ENCODE measurements around the gene LMO2.
"Not testable (repeated sequence)": the region's sequence is repeated elsewhere in the genome, so short reads cannot be mapped to it uniquely, and the experiment has no call there.

Gene LMO2

GRCh38 chr11:33891714-33892327 is at the start of gene LMO2:
TSS of gene LMO2 (minus strand) at chr11:33892076. CDS start at chr11:33869716, 22,360 bp downstream.
- no peaks in the 10 kb centered on the region for H3K9me3 ChIP-seq (ENCODE audit: control insufficient read depth, insufficient read depth, low read length)
- H3K27me3 ChIP-seq (ENCODE audit: control insufficient read depth, insufficient read depth, low read length): no peaks in the 10 kb centered on the region
- no peaks in the 10 kb centered on the region for H3K36me3 ChIP-seq (ENCODE audit: control insufficient read depth, insufficient read depth, low read length)
- H3K4me1 ChIP-seq (ENCODE audit: control insufficient read depth, insufficient read depth, low read length): peaks cover 9% of the 10 kb centered on the region; the same call in 1 of the 2 replicates
- no peak within 1 kb of the TSS for H3K4me3 ChIP-seq (ENCODE audit: low read depth, low read length)
- H3K27ac ChIP-seq (ENCODE audit: low read depth, low read length): no peak within 1 kb of the TSS
- H3K9ac ChIP-seq (ENCODE audit: low read depth, low read length): no peak within 1 kb of the TSS

DNA sequence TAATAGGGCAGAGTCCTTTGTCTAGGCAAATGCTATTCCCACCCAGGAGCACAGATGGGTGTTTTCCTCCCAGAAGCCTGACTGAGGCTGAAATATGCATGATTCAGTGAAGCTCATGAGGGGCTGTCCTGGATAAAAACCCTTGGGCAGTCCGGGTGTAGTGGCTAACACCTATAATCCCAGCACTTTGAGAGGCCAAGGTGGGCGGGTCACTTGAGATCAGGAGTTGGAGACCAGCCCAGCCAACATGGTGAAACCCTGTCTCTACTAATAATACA is 48.6 kb upstream of the LMO2 start:
- no peaks in the 10 kb centered on the region for H3K4me1 ChIP-seq (ENCODE audit: control insufficient read depth, insufficient read depth, low read length)
- H3K4me3 ChIP-seq (ENCODE audit: low read depth, low read length): no peak overlapping the region
- no peak overlapping the region for H3K9ac ChIP-seq (ENCODE audit: low read depth, low read length)
- no peaks in the 10 kb centered on the region for H3K36me3 ChIP-seq (ENCODE audit: control insufficient read depth, insufficient read depth, low read length)
- H3K27ac ChIP-seq (ENCODE audit: low read depth, low read length): no peak overlapping the region
- no peaks in the 10 kb centered on the region for H3K9me3 ChIP-seq (ENCODE audit: control insufficient read depth, insufficient read depth, low read length)
- H3K27me3 ChIP-seq (ENCODE audit: control insufficient read depth, insufficient read depth, low read length): no peaks in the 10 kb centered on the region

DNA sequence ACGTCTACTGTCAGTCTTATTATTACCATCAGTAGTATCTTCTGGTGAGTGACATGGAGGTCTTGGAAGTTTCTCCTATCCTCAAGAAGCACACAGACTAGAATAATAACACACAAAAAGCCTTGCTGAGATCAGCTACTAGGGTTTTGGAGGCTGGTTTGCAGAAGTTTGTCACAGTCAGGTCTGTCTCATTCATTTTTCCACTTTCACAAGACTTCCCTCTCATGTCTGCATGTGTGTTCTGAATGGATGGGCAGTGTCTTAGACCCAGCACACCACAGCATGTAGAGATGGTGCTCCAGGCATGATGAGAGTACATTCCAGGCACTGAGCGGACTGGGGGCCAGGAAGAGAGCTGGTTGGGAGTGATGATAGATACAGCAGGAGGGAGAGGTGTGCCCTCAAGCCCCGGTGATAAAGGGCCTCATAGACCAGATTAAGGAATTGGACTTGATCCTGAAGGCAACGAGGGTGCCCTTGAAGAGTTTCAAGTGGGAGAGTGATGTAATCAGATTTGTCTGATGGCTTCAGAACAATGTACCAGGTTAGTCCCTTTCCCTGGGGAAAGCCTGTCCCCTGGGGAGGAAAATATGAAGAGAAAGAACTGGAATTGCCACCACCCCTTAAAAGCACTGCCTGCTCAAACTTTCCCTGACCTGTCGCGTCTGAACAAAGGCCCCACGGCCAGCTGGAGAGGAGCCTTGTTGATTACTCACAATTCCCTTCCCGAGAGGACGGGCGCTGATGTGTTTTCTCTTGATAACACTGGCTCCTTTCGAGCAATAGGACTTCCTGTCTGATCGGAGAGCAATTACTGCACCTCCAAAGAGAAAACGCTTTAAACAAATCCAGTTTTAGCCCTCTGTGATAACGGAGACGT is 45.1 kb upstream of the LMO2 start:
- Histone ChIP-seq H3K36me3 (ENCODE audit: control insufficient read depth, insufficient read depth, low read length) (no peaks in the 10 kb centered on the region), H3K27ac (ENCODE audit: low read depth, low read length) (no peak overlapping the region), H3K4me3 (ENCODE audit: low read depth, low read length) (no peak overlapping the region), H3K9me3 (ENCODE audit: control insufficient read depth, insufficient read depth, low read length) (no peaks in the 10 kb centered on the region), H3K4me1 (ENCODE audit: control insufficient read depth, insufficient read depth, low read length) (no peaks in the 10 kb centered on the region), H3K27me3 (ENCODE audit: control insufficient read depth, insufficient read depth, low read length) (no peaks in the 10 kb centered on the region), H3K9ac (ENCODE audit: low read depth, low read length) (no peak overlapping the region)

DNA sequence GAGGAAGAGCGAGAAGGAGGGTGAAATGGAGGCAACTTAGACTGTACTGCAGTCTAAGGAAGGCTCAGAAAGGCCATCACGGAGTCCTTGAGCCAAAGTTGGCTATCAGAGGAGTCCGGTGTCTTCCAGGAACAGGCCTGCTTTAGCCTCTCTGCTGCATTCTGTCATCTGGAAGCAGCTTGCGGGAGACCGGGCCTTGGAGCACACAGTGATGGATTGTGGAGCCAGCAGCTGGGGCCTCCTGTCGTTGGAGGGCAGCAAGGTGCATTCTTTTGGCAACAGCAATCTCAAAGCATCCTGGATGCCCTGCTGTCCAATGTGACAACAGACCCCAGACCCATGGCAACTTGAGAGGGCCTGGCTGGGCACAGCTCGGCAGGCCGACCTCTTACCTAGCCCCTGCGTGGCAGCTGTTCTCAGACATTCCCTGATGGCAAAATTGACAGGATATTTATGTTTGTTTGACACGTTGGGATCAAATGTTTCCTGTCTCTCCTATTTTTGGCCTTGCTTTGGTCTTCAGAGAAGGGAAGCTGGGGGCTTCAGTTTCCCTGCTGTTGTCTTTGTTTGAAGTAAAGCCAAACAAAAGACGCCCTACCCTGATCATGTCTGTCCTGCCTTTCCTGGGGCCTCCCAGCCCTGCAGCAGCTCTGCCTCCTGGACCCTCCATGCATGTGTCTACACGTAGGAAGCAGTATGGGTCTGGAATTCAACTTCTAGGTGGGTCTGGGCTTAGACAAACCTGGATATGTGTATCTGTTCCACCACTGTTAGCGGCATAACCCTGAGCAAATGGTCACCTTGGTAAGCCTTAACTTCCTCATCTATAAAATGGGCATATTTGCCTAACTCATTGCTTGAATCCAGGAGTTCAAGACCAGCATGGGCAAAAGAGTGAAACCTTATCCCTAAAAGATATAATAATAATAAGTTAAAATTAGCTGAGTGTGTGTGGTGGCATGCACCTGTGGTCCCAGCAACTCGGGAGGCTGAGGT is 43.9 kb upstream of the LMO2 start:
- no peaks in the 10 kb centered on the region for H3K9me3 ChIP-seq (ENCODE audit: control insufficient read depth, insufficient read depth, low read length)
- no peaks in the 10 kb centered on the region for H3K27me3 ChIP-seq (ENCODE audit: control insufficient read depth, insufficient read depth, low read length)
- no peaks in the 10 kb centered on the region for H3K36me3 ChIP-seq (ENCODE audit: control insufficient read depth, insufficient read depth, low read length)
- H3K27ac ChIP-seq (ENCODE audit: low read depth, low read length): no peak overlapping the region
- no peak overlapping the region for H3K9ac ChIP-seq (ENCODE audit: low read depth, low read length)
- no peaks in the 10 kb centered on the region for H3K4me1 ChIP-seq (ENCODE audit: control insufficient read depth, insufficient read depth, low read length)
- H3K4me3 ChIP-seq (ENCODE audit: low read depth, low read length): no peak overlapping the region

DNA sequence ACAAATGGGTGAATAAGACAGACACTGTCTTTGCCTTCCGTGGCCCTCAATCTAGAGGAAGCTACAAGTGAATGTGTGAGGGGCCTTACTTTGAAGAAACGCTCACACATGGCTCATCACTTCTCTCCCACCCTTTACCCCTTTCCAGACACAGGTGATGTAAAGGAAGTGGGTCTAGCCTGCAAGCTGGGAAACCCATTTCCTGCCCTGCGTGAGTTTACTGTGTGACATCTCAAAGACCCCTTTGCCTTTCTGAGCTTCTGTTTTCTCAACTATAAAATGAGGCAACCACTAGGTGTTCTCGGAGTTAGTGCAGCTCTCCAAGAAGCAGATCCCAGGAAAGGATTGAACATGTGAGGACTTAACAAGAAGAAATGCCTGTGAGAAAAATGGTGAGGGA is 43.1 kb upstream of the LMO2 start:
- H3K27ac ChIP-seq (ENCODE audit: low read depth, low read length): no peak overlapping the region
- no peaks in the 10 kb centered on the region for H3K27me3 ChIP-seq (ENCODE audit: control insufficient read depth, insufficient read depth, low read length)
- H3K4me1 ChIP-seq (ENCODE audit: control insufficient read depth, insufficient read depth, low read length): 0 out of 2 replicates have a peak, but pooled peaks cover 2% of the 10 kb centered on the region
- no peaks in the 10 kb centered on the region for H3K36me3 ChIP-seq (ENCODE audit: control insufficient read depth, insufficient read depth, low read length)
- no peak overlapping the region for H3K4me3 ChIP-seq (ENCODE audit: low read depth, low read length)
- H3K9me3 ChIP-seq (ENCODE audit: control insufficient read depth, insufficient read depth, low read length): no peaks in the 10 kb centered on the region
- no peak overlapping the region for H3K9ac ChIP-seq (ENCODE audit: low read depth, low read length)

- no peaks in the 10 kb centered on the region for H3K9me3 ChIP-seq (ENCODE audit: control insufficient read depth, insufficient read depth, low read length)
Measured at GRCh38 chr11:33934450-33934849, 42.6 kb upstream of the LMO2 start.

GRCh38 chr11:33933602-33934001 is 41.7 kb upstream of the LMO2 start:
- Histone ChIP-seq H3K27ac (ENCODE audit: low read depth, low read length) (no peak overlapping the region), H3K9me3 (ENCODE audit: control insufficient read depth, insufficient read depth, low read length) (no peaks in the 10 kb centered on the region), H3K4me1 (ENCODE audit: control insufficient read depth, insufficient read depth, low read length) (0 out of 2 replicates have a peak, but pooled peaks cover 2% of the 10 kb centered on the region), H3K27me3 (ENCODE audit: control insufficient read depth, insufficient read depth, low read length) (no peaks in the 10 kb centered on the region), H3K4me3 (ENCODE audit: low read depth, low read length) (no peak overlapping the region), H3K36me3 (ENCODE audit: control insufficient read depth, insufficient read depth, low read length) (no peaks in the 10 kb centered on the region), H3K9ac (ENCODE audit: low read depth, low read length) (no peak overlapping the region)

More at GRCh38 chr11:33934450-33934849, 42.6 kb upstream of the LMO2 start:
- H3K4me3 ChIP-seq (ENCODE audit: low read depth, low read length): no peak overlapping the region
- 0 out of 2 replicates have a peak, but pooled peaks cover 2% of the 10 kb centered on the region for H3K4me1 ChIP-seq (ENCODE audit: control insufficient read depth, insufficient read depth, low read length)
- no peak overlapping the region for H3K27ac ChIP-seq (ENCODE audit: low read depth, low read length)
- H3K9ac ChIP-seq (ENCODE audit: low read depth, low read length): no peak overlapping the region
- no peaks in the 10 kb centered on the region for H3K27me3 ChIP-seq (ENCODE audit: control insufficient read depth, insufficient read depth, low read length)
- H3K36me3 ChIP-seq (ENCODE audit: control insufficient read depth, insufficient read depth, low read length): no peaks in the 10 kb centered on the region

GRCh38 chr11:33932721-33933120 is 40.8 kb upstream of the LMO2 start:
- Histone ChIP-seq H3K36me3 (ENCODE audit: control insufficient read depth, insufficient read depth, low read length) (no peaks in the 10 kb centered on the region), H3K27ac (ENCODE audit: low read depth, low read length) (no peak overlapping the region), H3K4me1 (ENCODE audit: control insufficient read depth, insufficient read depth, low read length) (0 out of 2 replicates have a peak, but pooled peaks cover 2% of the 10 kb centered on the region), H3K4me3 (ENCODE audit: low read depth, low read length) (no peak overlapping the region), H3K27me3 (ENCODE audit: control insufficient read depth, insufficient read depth, low read length) (no peaks in the 10 kb centered on the region), H3K9me3 (ENCODE audit: control insufficient read depth, insufficient read depth, low read length) (no peaks in the 10 kb centered on the region), H3K9ac (ENCODE audit: low read depth, low read length) (no peak overlapping the region)

DNA sequence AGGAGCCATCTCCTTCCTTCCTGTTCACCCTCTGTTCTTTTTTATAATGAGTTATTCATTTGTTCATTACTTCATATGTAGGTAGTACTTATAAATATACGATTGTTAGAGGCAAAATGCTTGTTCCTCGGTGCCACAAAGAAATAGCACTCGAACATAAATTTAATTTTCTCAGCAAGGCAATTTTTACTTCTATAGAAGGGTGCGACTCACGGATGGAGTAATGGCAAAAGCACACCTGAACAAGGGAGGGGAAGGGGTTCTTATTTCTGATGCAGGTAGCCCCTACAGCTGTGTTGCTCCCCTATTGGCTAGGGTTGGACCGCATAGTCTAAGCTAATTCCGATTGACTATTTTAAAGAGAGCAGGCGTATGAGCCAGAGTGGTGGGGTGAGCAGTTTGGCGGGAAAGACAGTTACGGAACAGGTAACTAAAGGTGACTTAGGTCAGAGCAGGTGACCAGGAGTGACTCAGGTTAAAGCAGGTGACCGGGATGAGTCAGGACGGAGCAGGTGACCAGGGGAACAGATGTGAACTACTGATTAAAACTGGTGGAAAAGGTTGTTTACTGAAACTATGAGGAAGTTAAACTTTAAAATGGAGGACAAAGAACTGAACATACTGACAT is 40.0 kb upstream of the LMO2 start:
- not testable (repeated sequence) for H3K4me1 ChIP-seq (ENCODE audit: control insufficient read depth, insufficient read depth, low read length); H3K9me3 ChIP-seq (ENCODE audit: control insufficient read depth, insufficient read depth, low read length); H3K36me3 ChIP-seq (ENCODE audit: control insufficient read depth, insufficient read depth, low read length); H3K4me3 ChIP-seq (ENCODE audit: low read depth, low read length); H3K9ac ChIP-seq (ENCODE audit: low read depth, low read length); H3K27me3 ChIP-seq (ENCODE audit: control insufficient read depth, insufficient read depth, low read length); H3K27ac ChIP-seq (ENCODE audit: low read depth, low read length)

DNA sequence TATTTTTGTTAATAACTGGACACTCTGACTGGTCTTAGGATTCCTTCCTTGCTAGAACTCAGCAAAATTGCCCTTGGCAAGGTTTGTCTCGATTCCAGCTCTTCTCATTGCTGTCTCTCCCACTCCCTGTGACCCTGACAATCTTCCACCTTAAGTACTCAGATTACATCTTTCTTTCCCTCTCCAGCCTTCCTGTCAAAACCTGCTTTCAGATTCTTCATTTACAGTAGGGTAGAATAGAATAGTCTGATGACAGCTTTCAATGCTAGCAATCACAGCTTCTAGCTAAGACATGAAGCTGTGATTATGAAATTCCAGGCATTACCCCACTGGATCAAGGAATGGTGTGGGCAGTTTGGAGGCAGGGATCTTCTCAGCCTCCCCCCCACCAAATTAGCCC is 39.2 kb upstream of the LMO2 start:
- 0 out of 2 replicates have a peak, but pooled peaks cover 2% of the 10 kb centered on the region for H3K4me1 ChIP-seq (ENCODE audit: control insufficient read depth, insufficient read depth, low read length)
- H3K9ac ChIP-seq (ENCODE audit: low read depth, low read length): no peak overlapping the region
- no peaks in the 10 kb centered on the region for H3K36me3 ChIP-seq (ENCODE audit: control insufficient read depth, insufficient read depth, low read length)
- H3K27me3 ChIP-seq (ENCODE audit: control insufficient read depth, insufficient read depth, low read length): no peaks in the 10 kb centered on the region
- no peak overlapping the region for H3K4me3 ChIP-seq (ENCODE audit: low read depth, low read length)
- no peaks in the 10 kb centered on the region for H3K9me3 ChIP-seq (ENCODE audit: control insufficient read depth, insufficient read depth, low read length)
- H3K27ac ChIP-seq (ENCODE audit: low read depth, low read length): no peak overlapping the region

Measured in HUES48 (cell line).